Skin epidermis (tissue), 12 donors: ENCODE measurements around the gene IFT80.
A peak's percentile ranks its signal among the peaks of the same experiment; 100 is the strongest.

ENCODE experiments used
- H3K27ac ChIP-seq, 21 experiments: fragments of 200-600 bp; sonication (generic) in 11 of 21; one replicate each; pipeline ENCODE4 v1.5.0; 2020; ENCODE audit warnings: mild to moderate bottlenecking in 3 of 21, inconsistent platforms in 2 of 21, moderate library complexity in 2 of 21
- H3K4me3 ChIP-seq, 7 experiments: fragments of 200-600 bp; sonication (generic) in 2 of 7; one replicate each; pipeline ENCODE4 v1.5.0; 2020; ENCODE audit warnings: inconsistent platforms in 2 of 7, mild to moderate bottlenecking in 2 of 7, moderate library complexity in 1 of 7

IFT80 gene

GRCh38 chr3:160399125-160400029 lies at the start of gene IFT80, which contains the start of gene SMC4:
Gene IFT80, minus strand, starts transcription at chr3:160399225. Its CDS starts 14,625 bp downstream, at chr3:160384600.
Gene SMC4, plus strand, starts transcription at chr3:160399650. Its CDS starts 1,177 bp downstream, at chr3:160400827.
- Histone ChIP-seq H3K4me3 (peak within 1 kb of the TSS; percentile 50 to 91 (median 79)), H3K27ac (peak within 1 kb of the TSS; percentile 47 to 91 (median 84))

GRCh38 chr3:160447544-160447943 lies 48.5 kb upstream of the IFT80 start:
- Histone ChIP-seq H3K4me3 (no peak overlapping the region), H3K27ac (peak overlapping the region in 1 of 21 experiments; percentile 24)

GRCh38 chr3:160446522-160447056 lies 47.6 kb upstream of the IFT80 start:
- H3K4me3 ChIP-seq = no peak overlapping the region
- no peak overlapping the region for H3K27ac ChIP-seq

GRCh38 chr3:160445854-160446253 lies 46.8 kb upstream of the IFT80 start:
- no peak overlapping the region for H3K27ac ChIP-seq
- H3K4me3 ChIP-seq = no peak overlapping the region

- H3K27ac ChIP-seq = no peak overlapping the region
- H3K4me3 ChIP-seq = no peak overlapping the region
Measured at GRCh38 chr3:160444411-160444810, 45.4 kb upstream of the IFT80 start.

GRCh38 chr3:160440687-160441086 lies 41.7 kb upstream of the IFT80 start:
- no peak overlapping the region for H3K4me3 ChIP-seq

GRCh38 chr3:160437083-160437455 lies 38.0 kb upstream of the IFT80 start:
- Histone ChIP-seq H3K27ac (no peak overlapping the region), H3K4me3 (no peak overlapping the region)

More at GRCh38 chr3:160440687-160441086, 41.7 kb upstream of the IFT80 start:
- no peak overlapping the region for H3K27ac ChIP-seq

GRCh38 chr3:160435747-160436146 lies 36.7 kb upstream of the IFT80 start:
- Histone ChIP-seq H3K4me3 (no peak overlapping the region), H3K27ac (no peak overlapping the region)

GRCh38 chr3:160435095-160435494 lies 36.1 kb upstream of the IFT80 start:
- H3K27ac ChIP-seq = no peak overlapping the region
- no peak overlapping the region for H3K4me3 ChIP-seq

GRCh38 chr3:160434071-160434470 lies 35.0 kb upstream of the IFT80 start:
- Histone ChIP-seq H3K4me3 (no peak overlapping the region), H3K27ac (no peak overlapping the region)

- no peak overlapping the region for H3K27ac ChIP-seq
Measured at GRCh38 chr3:160427832-160428424, 28.9 kb upstream of the IFT80 start.

GRCh38 chr3:160417311-160417710 lies 18.3 kb upstream of the IFT80 start:
- H3K27ac ChIP-seq = no peak overlapping the region
- no peak overlapping the region for H3K4me3 ChIP-seq

More at GRCh38 chr3:160427832-160428424, 28.9 kb upstream of the IFT80 start:
- H3K4me3 ChIP-seq = no peak overlapping the region

GRCh38 chr3:160413613-160414248 lies 14.7 kb upstream of the IFT80 start:
- Histone ChIP-seq H3K4me3 (no peak overlapping the region), H3K27ac (no peak overlapping the region)

GRCh38 chr3:160412477-160412876 lies 13.5 kb upstream of the IFT80 start:
- no peak overlapping the region for H3K4me3 ChIP-seq
- H3K27ac ChIP-seq = no peak overlapping the region

GRCh38 chr3:160409812-160410610 lies 11.0 kb upstream of the IFT80 start:
- H3K4me3 ChIP-seq = no peak overlapping the region
- H3K27ac ChIP-seq = no peak overlapping the region

GRCh38 chr3:160403796-160404470 lies 4.9 kb upstream of the IFT80 start:
- H3K4me3 ChIP-seq = peak overlapping the region in 2 of 7 experiments; percentile 2 to 10

GRCh38 chr3:160403028-160403545 lies 4.1 kb upstream of the IFT80 start:
- Histone ChIP-seq H3K27ac (peak overlapping the region in 16 of 21 experiments; percentile 7 to 91 (median 57)), H3K4me3 (peak overlapping the region in 5 of 7 experiments; percentile 74 to 91 (median 81))

More at GRCh38 chr3:160403796-160404470, 4.9 kb upstream of the IFT80 start:
- peak overlapping the region in 13 of 21 experiments; percentile 6 to 91 (median 71) for H3K27ac ChIP-seq
